Measurements from ENCODE around the gene ULK3.

The ULK3 gene

GRCh38 chr15:74866090-74866489 is 23.1 kb upstream of the ULK3 start:
- no peak for DNase-seq

- no peak for DNase-seq
These were observed 22.4 kb upstream of the ULK3 start for GRCh38 chr15:74865316-74865715.

- DNase-seq: no peak
These were observed 21.3 kb upstream of the ULK3 start for GRCh38 chr15:74864296-74864695.

- DNase-seq: no peak
These were observed 20.5 kb upstream of the ULK3 start for GRCh38 chr15:74863239-74864056.

GRCh38 chr15:74858369-74858740 is 15.4 kb upstream of the ULK3 start:
- DNase-seq: no peak

GRCh38 chr15:74857671-74858368 is 14.9 kb upstream of the ULK3 start:
- no peak for DNase-seq

GRCh38 chr15:74857082-74857655 is 14.2 kb upstream of the ULK3 start:
- DNase-seq: no peak

- DNase-seq: no peak
These were observed 13.6 kb upstream of the ULK3 start for GRCh38 chr15:74856537-74856936.

GRCh38 chr15:74855857-74856256 is 12.9 kb upstream of the ULK3 start:
- DNase-seq: no peak

GRCh38 chr15:74854453-74855022 is 11.6 kb upstream of the ULK3 start:
- no peak for DNase-seq

GRCh38 chr15:74851960-74852359 is 9.0 kb upstream of the ULK3 start:
- DNase-seq: no peak

- no peak for DNase-seq
These were observed 7.4 kb upstream of the ULK3 start for GRCh38 chr15:74850393-74850792.

- no peak for DNase-seq
These were observed 4.5 kb upstream of the ULK3 start for GRCh38 chr15:74847432-74847831.

- no peak for DNase-seq
These were observed 2.6 kb upstream of the ULK3 start for GRCh38 chr15:74845581-74845980.

GRCh38 chr15:74845208-74845568 is 2.2 kb upstream of the ULK3 start:
- no peak for DNase-seq

- no peak for DNase-seq
These were observed 1.6 kb upstream of the ULK3 start for GRCh38 chr15:74844319-74845207.

GRCh38 chr15:74843891-74844299 is 939 bp upstream of the ULK3 start:
- DNase-seq: no peak

- no peak for DNase-seq
These were observed 481 bp upstream of the ULK3 start for GRCh38 chr15:74843445-74843828.

- DNase-seq: no peak
These were observed 1.0 kb downstream of the ULK3 start for GRCh38 chr15:74841891-74842373.

- no peak for DNase-seq
These were observed 1.8 kb downstream of the ULK3 start for GRCh38 chr15:74840851-74841775.
